Large intestine (tissue), 3 donors: ENCODE data around the gene LYZ. TPM values are rescaled to one million over a fixed set of nuclear protein-coding genes. Genes with fewer than 3 reads are reported as not detected.

Source experiments
- DNase-seq, 2 donors: peaks; one replicate each; pipeline versions ENCODE4 v3.0.0 to v3.0.0-alpha.2; 2013
- H3K27ac ChIP-seq: one replicate; pipeline ENCODE4 v1.5.1; 2013; ENCODE audit warnings: low read length
- H3K27me3 ChIP-seq: 2 replicates; pipeline ENCODE4 v1.6.1; 2013; ENCODE audit warnings: low read length; ENCODE audit not compliant: control insufficient read depth, insufficient read depth
- H3K36me3 ChIP-seq: 2 replicates; pipeline ENCODE4 v1.6.1; 2013; ENCODE audit warnings: low read length; ENCODE audit not compliant: control insufficient read depth, insufficient read depth
- H3K4me1 ChIP-seq: one replicate; pipeline ENCODE4 v1.6.1; 2013; ENCODE audit warnings: low read length; ENCODE audit not compliant: control insufficient read depth, insufficient read depth
- H3K4me3 ChIP-seq: one replicate; pipeline ENCODE4 v1.5.1; 2013; ENCODE audit warnings: low read length
- H3K9me3 ChIP-seq: one replicate; pipeline ENCODE4 v1.6.1; 2013; ENCODE audit warnings: mild to moderate bottlenecking, low read depth, low read length, moderate library complexity; ENCODE audit not compliant: control insufficient read depth
- WGBS: methylation state at CpG from one replicate; pipeline ENCODE4 v1.1.5; 2013; ENCODE audit warnings: low lambda C conversion rate; ENCODE audit not compliant: insufficient coverage; 5-methylcytosine and 5-hydroxymethylcytosine counted together
- polyA plus RNA-seq: library from polyadenylated mRNA; unstranded; fragments of 120-200 nt; gene quantifications from one replicate; pipeline ENCODE4 v1.2.1, GENCODE V29; 2013

LYZ gene
- polyA plus RNA-seq, 1 donor = 128 TPM

- WGBS = 100% methylated on average over 1 of the region's 1 CpG
Measured at GRCh38 chr12:69350777-69351176, 2.6 kb downstream of the LYZ start.

GRCh38 chr12:69351462-69352236 lies 3.5 kb downstream of the LYZ start:
- no peaks in the 10 kb centered on the region for H3K36me3 ChIP-seq
- H3K27me3 ChIP-seq = no peaks in the 10 kb centered on the region
- no peak for DNase-seq
- no peaks in the 10 kb centered on the region for H3K9me3 ChIP-seq
- no peak overlapping the region for H3K4me3 ChIP-seq
- 100% methylated on average over 2 of the region's 2 CpGs for WGBS
- no peak overlapping the region for H3K27ac ChIP-seq
- H3K4me1 ChIP-seq = no peaks in the 10 kb centered on the region

More at GRCh38 chr12:69350777-69351176, 2.6 kb downstream of the LYZ start:
- H3K4me3 ChIP-seq = no peak overlapping the region
- no peaks in the 10 kb centered on the region for H3K27me3 ChIP-seq
- no peaks in the 10 kb centered on the region for H3K4me1 ChIP-seq
- H3K9me3 ChIP-seq = no peaks in the 10 kb centered on the region
- H3K27ac ChIP-seq = no peak overlapping the region
- no peak for DNase-seq
- no peaks in the 10 kb centered on the region for H3K36me3 ChIP-seq

- Histone ChIP-seq H3K27ac (no peak overlapping the region), H3K27me3 (no peaks in the 10 kb centered on the region), H3K9me3 (no peaks in the 10 kb centered on the region), H3K36me3 (no peaks in the 10 kb centered on the region), H3K4me3 (no peak overlapping the region), H3K4me1 (no peaks in the 10 kb centered on the region)
- 100% methylated on average over 3 of the region's 5 CpGs for WGBS
- no peak for DNase-seq
Measured at GRCh38 chr12:69352904-69353303, 4.7 kb downstream of the LYZ start.

GRCh38 chr12:69354172-69354555 lies 6.0 kb downstream of the LYZ start:
- Histone ChIP-seq H3K4me1 (no peaks in the 10 kb centered on the region), H3K9me3 (no peaks in the 10 kb centered on the region), H3K27me3 (no peaks in the 10 kb centered on the region), H3K4me3 (no peak overlapping the region), H3K27ac (no peak overlapping the region), H3K36me3 (no peaks in the 10 kb centered on the region)
- DNase-seq = no peak
- 100% methylated on average over 1 of the region's 1 CpG for WGBS

- Histone ChIP-seq H3K36me3 (no peaks in the 10 kb centered on the region), H3K4me3 (no peak overlapping the region), H3K9me3 (no peaks in the 10 kb centered on the region), H3K27ac (no peak overlapping the region), H3K27me3 (no peaks in the 10 kb centered on the region), H3K4me1 (no peaks in the 10 kb centered on the region)
- WGBS = 100% methylated on average over 1 of the region's 1 CpG
- no peak for DNase-seq
Measured at GRCh38 chr12:69354556-69355187, 6.5 kb downstream of the LYZ start.

GRCh38 chr12:69355363-69356028 lies 7.3 kb downstream of the LYZ start:
- H3K4me3 ChIP-seq = no peak overlapping the region
- no peak for DNase-seq

GRCh38 chr12:69359531-69360347 lies 11.6 kb downstream of the LYZ start, which contains the start of gene YEATS4:
TSS of gene YEATS4 (plus strand) at chr12:69359743. CDS start at chr12:69359973, 230 bp downstream.
- Histone ChIP-seq H3K4me1 (no peaks in the 10 kb centered on the region), H3K36me3 (peaks cover 3% of the 10 kb centered on the region), H3K4me3 (peak within 1 kb of the TSS; percentile 73), H3K27ac (peak within 1 kb of the TSS; percentile 93), H3K9me3 (no peaks in the 10 kb centered on the region), H3K27me3 (no peaks in the 10 kb centered on the region)
- peak; percentile 92 to 95 for DNase-seq
- WGBS = no CpG with 5 or more reads among the region's 70 CpGs

More at GRCh38 chr12:69355363-69356028, 7.3 kb downstream of the LYZ start:
- Histone ChIP-seq H3K36me3 (no peaks in the 10 kb centered on the region), H3K27me3 (no peaks in the 10 kb centered on the region), H3K9me3 (no peaks in the 10 kb centered on the region), H3K4me1 (no peaks in the 10 kb centered on the region), H3K27ac (no peak overlapping the region)
- no CpG with 5 or more reads among the region's 2 CpGs for WGBS

GRCh38 chr12:69360348-69360672 lies 12.1 kb downstream of the LYZ start:
- no peak for DNase-seq
- no peaks in the 10 kb centered on the region for H3K9me3 ChIP-seq
- peak overlapping the region; percentile 93 for H3K27ac ChIP-seq
- 44% methylated on average over 1 of the region's 10 CpGs for WGBS
- no peaks in the 10 kb centered on the region for H3K4me1 ChIP-seq
- peaks cover 3% of the 10 kb centered on the region for H3K36me3 ChIP-seq
- H3K27me3 ChIP-seq = no peaks in the 10 kb centered on the region
- peak overlapping the region; percentile 73 for H3K4me3 ChIP-seq

GRCh38 chr12:69366796-69367195 lies 18.6 kb downstream of the LYZ start:
- Histone ChIP-seq H3K4me1 (no peaks in the 10 kb centered on the region), H3K27ac (no peak overlapping the region), H3K27me3 (no peaks in the 10 kb centered on the region), H3K9me3 (no peaks in the 10 kb centered on the region), H3K36me3 (peaks cover 30% of the 10 kb centered on the region), H3K4me3 (no peak overlapping the region)
- no peak for DNase-seq
- no CpG with 5 or more reads among the region's 5 CpGs for WGBS

GRCh38 chr12:69368171-69368570 lies 20.0 kb downstream of the LYZ start:
- no peak for DNase-seq
- peaks cover 33% of the 10 kb centered on the region for H3K36me3 ChIP-seq
- no peaks in the 10 kb centered on the region for H3K27me3 ChIP-seq
- H3K27ac ChIP-seq = no peak overlapping the region
- WGBS = 100% methylated on average over 1 of the region's 1 CpG
- no peaks in the 10 kb centered on the region for H3K4me1 ChIP-seq
- H3K4me3 ChIP-seq = no peak overlapping the region
- H3K9me3 ChIP-seq = no peaks in the 10 kb centered on the region
